ENCODE measurements around the gene ADIG. TPM values are rescaled to one million over a fixed set of nuclear protein-coding genes. Genes with fewer than 3 reads are reported as not detected.

Gene ADIG
- total RNA-seq, 1 donor = not detected

GRCh38 chr20:38563802-38564431, 17.1 kb upstream of the ADIG start:
- Histone ChIP-seq H3K4me1 (ENCODE audit: insufficient read depth, low read length) (no peaks in the 10 kb centered on the region), H3K4me3 (ENCODE audit: insufficient read depth, low read length) (no peak overlapping the region), H3K9me3 (ENCODE audit: low read depth, low read length) (no peaks in the 10 kb centered on the region), H3K79me2 (ENCODE audit: insufficient read depth, low read length) (no peaks in the 10 kb centered on the region), H3K27me3 (ENCODE audit: insufficient read depth, low read length) (no peaks in the 10 kb centered on the region), H2AFZ (ENCODE audit: low read length) (no peak overlapping the region), H3K36me3 (ENCODE audit: insufficient read depth, low read length) (peaks cover 40% of the 10 kb centered on the region), H3K27ac (ENCODE audit: low read depth, low read length) (no peak overlapping the region), H3K4me2 (ENCODE audit: insufficient read depth, low read length) (no peak overlapping the region), H4K20me1 (ENCODE audit: insufficient read depth, low read length) (no peaks in the 10 kb centered on the region)
- no peak for DNase-seq (ENCODE audit: insufficient read length, low spot score, missing footprints)
- no peak for TF ChIP-seq CTCF (IDR thresholded peaks at IDR 0.05; ENCODE audit: extremely low read depth, low read depth, low read length)

- Histone ChIP-seq H3K27me3 (ENCODE audit: insufficient read depth, low read length) (no peaks in the 10 kb centered on the region), H3K4me1 (ENCODE audit: insufficient read depth, low read length) (no peaks in the 10 kb centered on the region), H3K36me3 (ENCODE audit: insufficient read depth, low read length) (peaks cover 38% of the 10 kb centered on the region), H3K4me3 (ENCODE audit: insufficient read depth, low read length) (no peak overlapping the region), H3K9me3 (ENCODE audit: low read depth, low read length) (no peaks in the 10 kb centered on the region), H2AFZ (ENCODE audit: low read length) (no peak overlapping the region), H3K4me2 (ENCODE audit: insufficient read depth, low read length) (no peak overlapping the region), H3K27ac (ENCODE audit: low read depth, low read length) (no peak overlapping the region), H4K20me1 (ENCODE audit: insufficient read depth, low read length) (no peaks in the 10 kb centered on the region), H3K79me2 (ENCODE audit: insufficient read depth, low read length) (no peaks in the 10 kb centered on the region)
- no peak for TF ChIP-seq CTCF (IDR thresholded peaks at IDR 0.05; ENCODE audit: extremely low read depth, low read depth, low read length)
- DNase-seq (ENCODE audit: insufficient read length, low spot score, missing footprints) = no peak
Observed at GRCh38 chr20:38564680-38565079, 16.3 kb upstream of the ADIG start.

GRCh38 chr20:38566036-38566598, 14.9 kb upstream of the ADIG start:
- no peaks in the 10 kb centered on the region for H4K20me1 ChIP-seq (ENCODE audit: insufficient read depth, low read length)
- DNase-seq (ENCODE audit: insufficient read length, low spot score, missing footprints) = no peak
- H3K27me3 ChIP-seq (ENCODE audit: insufficient read depth, low read length) = no peaks in the 10 kb centered on the region
- H3K4me1 ChIP-seq (ENCODE audit: insufficient read depth, low read length) = no peaks in the 10 kb centered on the region
- H3K79me2 ChIP-seq (ENCODE audit: insufficient read depth, low read length) = no peaks in the 10 kb centered on the region
- peaks cover 43% of the 10 kb centered on the region for H3K36me3 ChIP-seq (ENCODE audit: insufficient read depth, low read length)
- no peak overlapping the region for H3K4me2 ChIP-seq (ENCODE audit: insufficient read depth, low read length)
- no peak overlapping the region for H3K27ac ChIP-seq (ENCODE audit: low read depth, low read length)
- no peak overlapping the region for H2AFZ ChIP-seq (ENCODE audit: low read length)
- H3K4me3 ChIP-seq (ENCODE audit: insufficient read depth, low read length) = no peak overlapping the region
- H3K9me3 ChIP-seq (ENCODE audit: low read depth, low read length) = no peaks in the 10 kb centered on the region
- no peak for TF ChIP-seq CTCF (IDR thresholded peaks at IDR 0.05; ENCODE audit: extremely low read depth, low read depth, low read length)

- no peak overlapping the region for H3K27ac ChIP-seq (ENCODE audit: low read depth, low read length)
- TF ChIP-seq CTCF (IDR thresholded peaks at IDR 0.05; ENCODE audit: extremely low read depth, low read depth, low read length) = no peak
- no peak for DNase-seq (ENCODE audit: insufficient read length, low spot score, missing footprints)
- no peak overlapping the region for H2AFZ ChIP-seq (ENCODE audit: low read length)
- peaks cover 55% of the 10 kb centered on the region for H3K36me3 ChIP-seq (ENCODE audit: insufficient read depth, low read length)
- H3K4me2 ChIP-seq (ENCODE audit: insufficient read depth, low read length) = no peak overlapping the region
- H3K79me2 ChIP-seq (ENCODE audit: insufficient read depth, low read length) = no peaks in the 10 kb centered on the region
- H4K20me1 ChIP-seq (ENCODE audit: insufficient read depth, low read length) = no peaks in the 10 kb centered on the region
- H3K4me1 ChIP-seq (ENCODE audit: insufficient read depth, low read length) = no peaks in the 10 kb centered on the region
- H3K27me3 ChIP-seq (ENCODE audit: insufficient read depth, low read length) = no peaks in the 10 kb centered on the region
- no peaks in the 10 kb centered on the region for H3K9me3 ChIP-seq (ENCODE audit: low read depth, low read length)
- no peak overlapping the region for H3K4me3 ChIP-seq (ENCODE audit: insufficient read depth, low read length)
Observed at GRCh38 chr20:38569747-38570525, 11.1 kb upstream of the ADIG start.
